UCSD-AML1 (cell line): ENCODE measurements around the gene FGR.
A peak's percentile ranks its signal among the peaks of the same experiment; 100 is the strongest.

ENCODE experiments used
- DNase-seq: peaks from one replicate; lab custom pipeline; 2025; ENCODE audit not compliant: unreplicated experiment; lab: John Stamatoyannopoulos, UW

The FGR gene

GRCh38 chr1:27589841-27590426 is 45.1 kb downstream of the FGR start:
- no peak for DNase-seq

GRCh38 chr1:27589441-27589840 is 45.5 kb downstream of the FGR start:
- DNase-seq = no peak

GRCh38 chr1:27588256-27589232 is 46.4 kb downstream of the FGR start:
- DNase-seq = no peak

- no peak for DNase-seq
These were observed 49.3 kb downstream of the FGR start for GRCh38 chr1:27585684-27586083.

- DNase-seq = no peak
These were observed 50.5 kb downstream of the FGR start for GRCh38 chr1:27584453-27584852.

GRCh38 chr1:27583479-27583878 is 51.5 kb downstream of the FGR start:
- no peak for DNase-seq

GRCh38 chr1:27581823-27582243 is 53.2 kb downstream of the FGR start:
- no peak for DNase-seq

GRCh38 chr1:27577504-27578188 is 57.3 kb downstream of the FGR start:
- peak; percentile 70 for DNase-seq

- no peak for DNase-seq
These were observed 58.2 kb downstream of the FGR start for GRCh38 chr1:27576806-27577227.

- DNase-seq = no peak
These were observed 59.1 kb downstream of the FGR start for GRCh38 chr1:27575840-27576331.

GRCh38 chr1:27574871-27575831 is 59.8 kb downstream of the FGR start:
- DNase-seq = no peak

- no peak for DNase-seq
These were observed 60.8 kb downstream of the FGR start for GRCh38 chr1:27574001-27574781.

GRCh38 chr1:27572679-27573426 is 62.1 kb downstream of the FGR start:
- DNase-seq = no peak

- no peak for DNase-seq
These were observed 62.8 kb downstream of the FGR start for GRCh38 chr1:27572019-27572678.

- DNase-seq = no peak
These were observed 63.5 kb downstream of the FGR start for GRCh38 chr1:27571439-27572018.

- no peak for DNase-seq
These were observed 64.2 kb downstream of the FGR start for GRCh38 chr1:27570784-27571183.

GRCh38 chr1:27570356-27570755 is 64.6 kb downstream of the FGR start:
- DNase-seq = no peak
